Upper lobe of left lung (tissue), 4 donors: Measurements from ENCODE around the gene ANKRD13A.

Source experiments
- CTCF ChIP-seq, 6 experiments: fragments of 450-650 bp in 4 of 6; fragments of 200-600 bp in 2 of 6; sonication (generic) in 2 of 6; IDR thresholded peaks; one replicate each; pipeline ENCODE4 v1.5.1; 2016 to 2019; ENCODE audit warnings: antibody characterized with exemption in 6 of 6
- EP300 ChIP-seq, 4 donors: sonication (generic); formaldehyde crosslinking; IDR thresholded peaks; one replicate each; pipeline ENCODE4 v1.5.1; 2017; ENCODE audit warnings: antibody characterized with exemption in 4 of 4, control low read depth in 2 of 4
- POLR2A ChIP-seq, 4 donors: fragments of 450-650 bp; IDR thresholded peaks; one replicate each; pipeline ENCODE4 v1.5.1; 2016 to 2017; ENCODE audit warnings: antibody characterized with exemption in 4 of 4, mild to moderate bottlenecking in 2 of 4
- POLR2AphosphoS5 ChIP-seq, 2 donors: sonication (generic); formaldehyde crosslinking; IDR thresholded peaks; one replicate each; pipeline ENCODE4 v1.5.1; 2017; ENCODE audit warnings: antibody characterized with exemption in 2 of 2

- TF ChIP-seq CTCF (IDR thresholded peaks at IDR 0.05) (no peak), POLR2A (IDR thresholded peaks at IDR 0.05) (no peak), EP300 (IDR thresholded peaks at IDR 0.05) (no peak), POLR2AphosphoS5 (IDR thresholded peaks at IDR 0.05) (no peak)
These were observed 30.1 kb downstream of the ANKRD13A start for GRCh38 chr12:110029290-110029815.
